Measurements from ENCODE around the gene ACIN1. TPM values are rescaled to one million over a fixed set of nuclear protein-coding genes. Genes with fewer than 3 reads are reported as not detected.

Gene ACIN1
- total and polyA plus RNA-seq, 10 of the 15 experiments (the other 5 are each of a cell fraction or from before 2014, with no cell fraction given) = 4.3 to 148 (median 93.4) TPM

DNA sequence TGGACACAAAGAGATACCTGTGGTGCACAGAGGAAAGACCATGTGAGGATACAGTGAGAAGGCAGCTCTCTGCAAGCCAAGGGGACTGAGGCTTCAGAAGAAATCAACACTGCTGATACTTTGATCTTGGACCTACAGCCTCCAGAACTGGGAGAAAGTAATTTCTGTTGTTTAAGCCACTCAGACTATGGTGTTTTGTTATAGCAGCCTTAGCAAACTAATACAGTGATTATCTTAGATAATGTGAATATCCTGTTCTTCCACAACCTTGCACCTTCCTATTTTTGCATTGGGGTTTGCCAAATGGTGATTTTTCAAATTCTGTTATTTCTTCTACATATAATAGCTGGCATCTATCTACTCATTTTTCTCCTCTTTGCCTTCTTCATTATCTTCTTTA, 76.8 kb downstream of the ACIN1 start:
- no peak overlapping the region for H3K27ac ChIP-seq (ENCODE audit: control insufficient read depth, insufficient read depth)
- in situ Hi-C loops (cut with MboI) = no loop called here
- no peaks in the 10 kb centered on the region for H3K36me3 ChIP-seq (ENCODE audit: control insufficient read depth in 2 of 2, insufficient read depth in 2 of 2, low read length in 1 of 2)
- H3K4me1 ChIP-seq (ENCODE audit: control insufficient read depth, insufficient read depth, low read length) = no peaks in the 10 kb centered on the region
- H3K79me2 ChIP-seq (ENCODE audit: control insufficient read depth, insufficient read depth, low read length) = no peaks in the 10 kb centered on the region
- ChIA-PET RAD21 (ENCODE audit: unreplicated experiment) (no interaction called here), CTCF (interaction anchor here (2.3 kb wide), 1 partner anchor 11 kb away, joined by 9 read pairs; no protein-coding TSS in a partner anchor), SMC1A (ENCODE audit: uncharacterized antibody, unreplicated experiment) (no interaction called here), POLR2A (no interaction called here)
- BruUV-seq (replicated peaks) = no TSS peak
- no peak overlapping the region for H3K9ac ChIP-seq (ENCODE audit: control insufficient read depth, insufficient read depth, low read length)
- no peak for DNase-seq (ENCODE audit: low read depth, low spot score)
- no peak overlapping the region for H2AFZ ChIP-seq (ENCODE audit: control insufficient read depth, low read depth, low read length)
- no peaks in the 10 kb centered on the region for H4K20me1 ChIP-seq (ENCODE audit: control insufficient read depth, insufficient read depth)
- H3K4me3 ChIP-seq = no peak overlapping the region
- no peak for FAIRE-seq
- ATAC-seq = no peak
- TF ChIP-seq ASH2L (IDR thresholded peaks at IDR 0.05; ENCODE audit: borderline replicate concordance, low read depth) (no peak), ZNF24 (IDR thresholded peaks at IDR 0.05) (no peak), ZNF384 (IDR thresholded peaks at IDR 0.05; ENCODE audit: borderline replicate concordance, low read depth, low read length) (no peak), TAF1 (IDR thresholded peaks at IDR 0.05; ENCODE audit: borderline replicate concordance, low read depth, low read length) (no peak), HCFC1 (IDR thresholded peaks at IDR 0.05; ENCODE audit: low read length) (no peak), MEF2B (IDR thresholded peaks at IDR 0.05; ENCODE audit: partially characterized antibody, poor library complexity, severe bottlenecking) (no peak), LARP7 (IDR thresholded peaks at IDR 0.05) (no peak), RCOR1 (conservative IDR thresholded peaks at IDR 0.05; ENCODE audit: low read depth, low read length) (no peak)
- TF ChIP-seq, protein P1, sequence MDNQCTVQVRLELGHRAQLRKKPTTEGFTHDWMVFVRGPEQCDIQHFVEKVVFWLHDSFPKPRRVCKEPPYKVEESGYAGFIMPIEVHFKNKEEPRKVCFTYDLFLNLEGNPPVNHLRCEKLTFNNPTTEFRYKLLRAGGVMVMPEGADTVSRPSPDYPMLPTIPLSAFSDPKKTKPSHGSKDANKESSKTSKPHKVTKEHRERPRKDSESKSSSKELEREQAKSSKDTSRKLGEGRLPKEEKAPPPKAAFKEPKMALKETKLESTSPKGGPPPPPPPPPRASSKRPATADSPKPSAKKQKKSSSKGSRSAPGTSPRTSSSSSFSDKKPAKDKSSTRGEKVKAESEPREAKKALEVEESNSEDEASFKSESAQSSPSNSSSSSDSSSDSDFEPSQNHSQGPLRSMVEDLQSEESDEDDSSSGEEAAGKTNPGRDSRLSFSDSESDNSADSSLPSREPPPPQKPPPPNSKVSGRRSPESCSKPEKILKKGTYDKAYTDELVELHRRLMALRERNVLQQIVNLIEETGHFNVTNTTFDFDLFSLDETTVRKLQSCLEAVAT (IDR thresholded peaks at IDR 0.05) = no peak
- intact Hi-C loops (cut with micrococcal nuclease; ENCODE audit: unreplicated experiment) = no loop called here
- H3K27me3 ChIP-seq (replicated peaks in 1 of 2; ENCODE audit: control insufficient read depth in 2 of 2, insufficient read depth in 2 of 2, low read length in 1 of 2) = no peaks in the 10 kb centered on the region
- no peak overlapping the region for H3K4me2 ChIP-seq (ENCODE audit: control insufficient read depth, insufficient read depth)
- H3K9me3 ChIP-seq (replicated peaks; ENCODE audit: control insufficient read depth, insufficient read depth, low read length) = no peaks in the 10 kb centered on the region

Measured in GM12878 (cell line).